Panc1 (cell line): Measurements from ENCODE around the gene DUSP10. TPM values are rescaled to one million over a fixed set of nuclear protein-coding genes. Genes with fewer than 3 reads are reported as not detected.

Experiments used
- ATAC-seq: fragments of 200-7000 bp; cut with Tn5 transposase; 2 replicates; pipeline ENCODE4 v1.9.1; 2020; ENCODE audit warnings: mild to moderate bottlenecking, moderate library complexity
- BruUV-seq: library from RNA; stranded (reverse); fragments of 400-500 nt; replicated peaks from 2 replicates; lab custom pipeline; 2021; lab: Mats Ljungman, UMichigan
- CTCF ChIA-PET: fragments of 300-600 bp; sonication (Branson Sonifier 250); formaldehyde crosslinking; loops from one replicate; lab custom pipeline; 2022; ENCODE audit warnings: antibody characterized with exemption; lab: Charles Lee
- POLR2A ChIA-PET: fragments of 300-600 bp; sonication (Branson Sonifier 250); formaldehyde crosslinking; loops from one replicate; lab custom pipeline; 2022; ENCODE audit warnings: antibody characterized with exemption; lab: Charles Lee
- DNase-seq: peaks from one replicate; pipeline ENCODE4 v3.0.0-alpha.2; 2010; ENCODE audit warnings: low read depth, low spot score
- H3K27ac ChIP-seq: 2 replicates; pipeline ENCODE4 v1.5.1; 2011; ENCODE audit warnings: mild to moderate bottlenecking, low read length, inconsistent platforms
- H3K27me3 ChIP-seq: fragments of 200-500 bp; sonication (Bioruptor generic); 2 replicates; pipeline ENCODE4 v1.6.0; 2014; ENCODE audit warnings: low read length, inconsistent platforms; ENCODE audit not compliant: control insufficient read depth, insufficient read depth
- H3K36me3 ChIP-seq: fragments of 200-500 bp; sonication (Bioruptor generic); 2 replicates; pipeline ENCODE4 v1.5.1; 2014; ENCODE audit warnings: inconsistent platforms, mild to moderate bottlenecking, low read length, moderate library complexity; ENCODE audit not compliant: control insufficient read depth, insufficient read depth
- H3K4me1 ChIP-seq: 2 replicates; pipeline ENCODE4 v1.5.1; 2011; ENCODE audit warnings: inconsistent platforms, mild to moderate bottlenecking, low read length, moderate library complexity; ENCODE audit not compliant: control insufficient read depth, insufficient read depth
- H3K4me3 ChIP-seq, 2 experiments: 2 replicates each; pipeline ENCODE4 v1.5.1; 2011 to 2012; ENCODE audit warnings: low read depth in 2 of 2, low read length in 2 of 2, mild to moderate bottlenecking in 2 of 2, inconsistent platforms in 1 of 2, moderate library complexity in 1 of 2
- H3K9me3 ChIP-seq: fragments of 200-500 bp; sonication (Bioruptor generic); 2 replicates; pipeline ENCODE4 v1.5.1; 2014; ENCODE audit warnings: low read depth, mild to moderate bottlenecking, inconsistent platforms, low read length, moderate library complexity; ENCODE audit not compliant: control insufficient read depth, insufficient read depth
- POLR2AphosphoS5 ChIP-seq: IDR thresholded peaks from 2 replicates; pipeline ENCODE4 v1.6.1; 2012; ENCODE audit warnings: mild to moderate bottlenecking, low read depth, low read length, moderate library complexity
- SIN3A ChIP-seq: IDR thresholded peaks from 2 replicates; pipeline ENCODE4 v1.6.1; 2012; ENCODE audit warnings: low read depth, mild to moderate bottlenecking, low read length, moderate library complexity, borderline replicate concordance; ENCODE audit not compliant: insufficient read depth
- TCF7L2 ChIP-seq: IDR thresholded peaks from 2 replicates; pipeline ENCODE4 v1.6.1; 2011; ENCODE audit warnings: mild to moderate bottlenecking, low read depth, low read length, inconsistent platforms
- in situ Hi-C: cut with HindIII; loops from 2 replicates; pipeline ENCODE4 v1.10.0; 2016; ENCODE audit warnings: low sequenced_read_pairs, low pct_unique_long_range_greater_than_20kb
- intact Hi-C: fragments of 100-400 bp; cut with micrococcal nuclease; formaldehyde crosslinking; loops from one replicate; pipeline ENCODE4 v1.10.0; 2022; ENCODE audit not compliant: unreplicated experiment
- total RNA-seq: library from RNA; stranded (reverse); gene quantifications from one replicate; pipeline ENCODE4 v1.2.1, GENCODE V29; 2021; ENCODE audit not compliant: unreplicated experiment
- TF ChIP-seq, protein P1 (sequence below): fragments of 450-650 bp; IDR thresholded peaks from 2 replicates; pipeline ENCODE4 v1.5.1; 2017; ENCODE audit warnings: mild to moderate bottlenecking
- TF ChIP-seq, protein P2 (sequence below), 2 experiments: IDR thresholded peaks; 2 replicates each; pipeline ENCODE4 v1.6.1; 2011 to 2012; ENCODE audit warnings: low read depth in 2 of 2, control low read depth in 1 of 2, low read length in 1 of 2, mild to moderate bottlenecking in 1 of 2, moderate library complexity in 1 of 2; ENCODE audit not compliant: insufficient read depth in 1 of 2

The DUSP10 gene
- total RNA-seq, 1 experiment from 2014 or later: 1.4 TPM

DNA sequence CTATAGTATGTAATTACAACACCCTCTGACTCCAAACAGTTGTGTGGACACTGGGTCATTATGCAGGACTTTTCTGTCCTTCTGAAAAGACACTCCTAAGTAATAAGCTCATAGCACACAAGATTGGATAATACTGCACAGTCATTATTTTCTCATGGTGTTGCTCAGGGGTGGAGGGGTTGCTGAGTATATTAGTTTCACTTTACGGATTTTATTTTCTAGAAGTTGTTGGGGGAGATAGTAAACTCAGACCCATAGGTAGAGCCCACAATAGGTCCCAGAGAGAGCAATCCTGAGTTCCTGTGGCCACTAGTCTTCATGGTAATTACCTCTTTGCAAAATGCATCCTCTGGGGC lies 53.4 kb downstream of the DUSP10 start:
- no peak for DNase-seq
- no peak for TF ChIP-seq TCF7L2
- TF ChIP-seq, protein P1, sequence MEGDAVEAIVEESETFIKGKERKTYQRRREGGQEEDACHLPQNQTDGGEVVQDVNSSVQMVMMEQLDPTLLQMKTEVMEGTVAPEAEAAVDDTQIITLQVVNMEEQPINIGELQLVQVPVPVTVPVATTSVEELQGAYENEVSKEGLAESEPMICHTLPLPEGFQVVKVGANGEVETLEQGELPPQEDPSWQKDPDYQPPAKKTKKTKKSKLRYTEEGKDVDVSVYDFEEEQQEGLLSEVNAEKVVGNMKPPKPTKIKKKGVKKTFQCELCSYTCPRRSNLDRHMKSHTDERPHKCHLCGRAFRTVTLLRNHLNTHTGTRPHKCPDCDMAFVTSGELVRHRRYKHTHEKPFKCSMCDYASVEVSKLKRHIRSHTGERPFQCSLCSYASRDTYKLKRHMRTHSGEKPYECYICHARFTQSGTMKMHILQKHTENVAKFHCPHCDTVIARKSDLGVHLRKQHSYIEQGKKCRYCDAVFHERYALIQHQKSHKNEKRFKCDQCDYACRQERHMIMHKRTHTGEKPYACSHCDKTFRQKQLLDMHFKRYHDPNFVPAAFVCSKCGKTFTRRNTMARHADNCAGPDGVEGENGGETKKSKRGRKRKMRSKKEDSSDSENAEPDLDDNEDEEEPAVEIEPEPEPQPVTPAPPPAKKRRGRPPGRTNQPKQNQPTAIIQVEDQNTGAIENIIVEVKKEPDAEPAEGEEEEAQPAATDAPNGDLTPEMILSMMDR: 0 out of 2 replicates have a peak, but pooled peaks have one; percentile 4
- POLR2A ChIA-PET: no interaction called here
- Histone ChIP-seq H3K4me3 (no peak overlapping the region), H3K9me3 (no peaks in the 10 kb centered on the region), H3K36me3 (no peaks in the 10 kb centered on the region), H3K27ac (no peak overlapping the region), H3K4me1 (no peaks in the 10 kb centered on the region), H3K27me3 (no peaks in the 10 kb centered on the region)
- BruUV-seq: no TSS peak
- no peak for ATAC-seq
- in situ Hi-C loops (no loop called here), intact Hi-C loops (no loop called here)
- CTCF ChIA-PET: no interaction called here

DNA sequence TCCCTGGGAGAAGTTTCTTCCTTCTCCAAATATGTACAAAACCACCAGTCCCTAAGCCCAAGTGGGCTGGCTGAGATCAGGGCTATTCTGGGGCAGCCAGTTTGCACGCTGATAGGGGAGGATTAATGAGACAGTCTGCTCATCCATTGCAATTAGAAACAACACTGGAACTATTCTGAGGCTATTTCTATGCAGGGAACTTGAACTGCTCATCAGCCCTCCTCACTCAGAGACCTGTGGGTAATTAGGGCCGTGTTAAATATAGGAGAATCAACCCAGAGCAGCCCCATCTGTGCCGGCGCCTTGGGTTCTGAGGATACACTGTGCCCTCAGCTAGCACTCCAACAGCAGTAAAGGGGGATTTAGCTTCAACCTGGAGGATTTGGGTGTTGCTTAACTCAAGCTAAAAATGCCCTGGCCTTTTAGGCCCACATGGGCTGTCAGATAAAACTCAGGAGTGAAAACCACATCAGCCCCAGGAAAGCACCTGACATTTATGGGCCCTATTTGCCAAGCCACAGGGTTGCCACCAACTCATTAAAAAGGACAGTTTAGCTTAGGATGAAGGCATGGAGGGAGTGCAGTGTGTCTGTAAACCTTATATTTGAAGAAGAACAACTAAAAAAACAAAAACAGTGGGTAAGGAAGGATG lies 53.9 kb downstream of the DUSP10 start:
- CTCF ChIA-PET: no interaction called here
- no peak for ATAC-seq
- in situ Hi-C loops: no loop called here

More for the DNA sequence above, 53.9 kb downstream of the DUSP10 start:
- TF ChIP-seq, protein P2, sequence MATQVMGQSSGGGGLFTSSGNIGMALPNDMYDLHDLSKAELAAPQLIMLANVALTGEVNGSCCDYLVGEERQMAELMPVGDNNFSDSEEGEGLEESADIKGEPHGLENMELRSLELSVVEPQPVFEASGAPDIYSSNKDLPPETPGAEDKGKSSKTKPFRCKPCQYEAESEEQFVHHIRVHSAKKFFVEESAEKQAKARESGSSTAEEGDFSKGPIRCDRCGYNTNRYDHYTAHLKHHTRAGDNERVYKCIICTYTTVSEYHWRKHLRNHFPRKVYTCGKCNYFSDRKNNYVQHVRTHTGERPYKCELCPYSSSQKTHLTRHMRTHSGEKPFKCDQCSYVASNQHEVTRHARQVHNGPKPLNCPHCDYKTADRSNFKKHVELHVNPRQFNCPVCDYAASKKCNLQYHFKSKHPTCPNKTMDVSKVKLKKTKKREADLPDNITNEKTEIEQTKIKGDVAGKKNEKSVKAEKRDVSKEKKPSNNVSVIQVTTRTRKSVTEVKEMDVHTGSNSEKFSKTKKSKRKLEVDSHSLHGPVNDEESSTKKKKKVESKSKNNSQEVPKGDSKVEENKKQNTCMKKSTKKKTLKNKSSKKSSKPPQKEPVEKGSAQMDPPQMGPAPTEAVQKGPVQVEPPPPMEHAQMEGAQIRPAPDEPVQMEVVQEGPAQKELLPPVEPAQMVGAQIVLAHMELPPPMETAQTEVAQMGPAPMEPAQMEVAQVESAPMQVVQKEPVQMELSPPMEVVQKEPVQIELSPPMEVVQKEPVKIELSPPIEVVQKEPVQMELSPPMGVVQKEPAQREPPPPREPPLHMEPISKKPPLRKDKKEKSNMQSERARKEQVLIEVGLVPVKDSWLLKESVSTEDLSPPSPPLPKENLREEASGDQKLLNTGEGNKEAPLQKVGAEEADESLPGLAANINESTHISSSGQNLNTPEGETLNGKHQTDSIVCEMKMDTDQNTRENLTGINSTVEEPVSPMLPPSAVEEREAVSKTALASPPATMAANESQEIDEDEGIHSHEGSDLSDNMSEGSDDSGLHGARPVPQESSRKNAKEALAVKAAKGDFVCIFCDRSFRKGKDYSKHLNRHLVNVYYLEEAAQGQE (IDR thresholded peaks at IDR 0.05; ENCODE audit: insufficient read depth in 1 of 2, low read depth in 2 of 2, low read length in 1 of 2): no peak
- TF ChIP-seq, protein P1: no peak
- TF ChIP-seq POLR2AphosphoS5 (no peak), SIN3A (no peak), TCF7L2 (no peak)
- no peak for DNase-seq
- Histone ChIP-seq H3K27ac (no peak overlapping the region), H3K4me1 (no peaks in the 10 kb centered on the region), H3K36me3 (no peaks in the 10 kb centered on the region), H3K27me3 (no peaks in the 10 kb centered on the region), H3K4me3 (no peak overlapping the region), H3K9me3 (no peaks in the 10 kb centered on the region)
- intact Hi-C loops: no loop called here
- no TSS peak for BruUV-seq
- POLR2A ChIA-PET: no interaction called here
